IMR-90 (cell line): ENCODE data around the gene IGDCC3. TPM values are rescaled to one million over a fixed set of nuclear protein-coding genes. Genes with fewer than 3 reads are reported as not detected.

Experiments used
- ATAC-seq: fragments of 200-7000 bp; cut with Tn5 transposase; 2 replicates; pipeline ENCODE4 v1.9.1; 2020; ENCODE audit warnings: low read depth, mild to moderate bottlenecking, moderate library complexity
- BruUV-seq: library from RNA; stranded (reverse); fragments of 400-500 nt; replicated peaks from 2 replicates; lab custom pipeline; 2021; lab: Mats Ljungman, UMichigan
- CTCF ChIA-PET: fragments of 300-600 bp; formaldehyde crosslinking; extraction: SDS; loops from one replicate; lab custom pipeline; 2021; ENCODE audit warnings: antibody characterized with exemption; lab: Yijun Ruan, JAX
- POLR2A ChIA-PET: fragments of 300-600 bp; sonication (Branson Sonifier 250); formaldehyde crosslinking; loops from one replicate; lab custom pipeline; 2022; ENCODE audit warnings: antibody characterized with exemption; ENCODE audit not compliant: unreplicated experiment; lab: Charles Lee
- DNase-seq: peaks from one replicate; pipeline ENCODE4 v3.0.0; 2013
- H2AFZ ChIP-seq: replicated peaks from 2 replicates; pipeline ENCODE3; 2013; ENCODE audit warnings: low read length, mild to moderate bottlenecking; ENCODE audit not compliant: poor library complexity
- H2AK5ac ChIP-seq: 2 replicates; pipeline ENCODE4 v1.6.1; 2013; ENCODE audit warnings: low read depth, low read length, inconsistent platforms
- H2AK9ac ChIP-seq: replicated peaks from 2 replicates; pipeline ENCODE3; 2013; ENCODE audit warnings: mild to moderate bottlenecking, low read depth, low read length, moderate library complexity; ENCODE audit not compliant: poor library complexity
- H2BK120ac ChIP-seq: 2 replicates; pipeline ENCODE4 v1.6.1; 2013; ENCODE audit warnings: low read depth, low read length, inconsistent platforms
- H2BK15ac ChIP-seq: 3 replicates; pipeline ENCODE4 v1.6.1; 2013; ENCODE audit warnings: low read depth, low read length, inconsistent platforms
- H2BK20ac ChIP-seq: 2 replicates; pipeline ENCODE4 v1.6.1; 2013; ENCODE audit warnings: low read depth, mild to moderate bottlenecking, inconsistent platforms, low read length, moderate library complexity
- H2BK5ac ChIP-seq: 2 replicates; pipeline ENCODE4 v1.6.1; 2013; ENCODE audit warnings: mild to moderate bottlenecking, low read depth, low read length, inconsistent platforms; ENCODE audit not compliant: poor library complexity, severe bottlenecking
- H3K14ac ChIP-seq: replicated peaks from 2 replicates; pipeline ENCODE4 v1.6.1; 2013; ENCODE audit warnings: low read depth, low read length, inconsistent platforms
- H3K18ac ChIP-seq: 2 replicates; pipeline ENCODE4 v1.6.1; 2013; ENCODE audit warnings: low read depth, low read length, control low read depth
- H3K23ac ChIP-seq: 2 replicates; pipeline ENCODE4 v1.6.1; 2013; ENCODE audit warnings: low read depth, low read length, inconsistent platforms
- H3K27ac ChIP-seq: 2 replicates; pipeline ENCODE4 v1.5.1; 2013; ENCODE audit warnings: mild to moderate bottlenecking, control low read depth, low read length; ENCODE audit not compliant: insufficient read depth
- H3K27me3 ChIP-seq: 2 replicates; pipeline ENCODE4 v1.6.1; 2013; ENCODE audit warnings: low read length; ENCODE audit not compliant: control insufficient read depth, insufficient read depth
- H3K36me3 ChIP-seq: 2 replicates; pipeline ENCODE4 v1.6.1; 2013; ENCODE audit warnings: low read length, mixed read lengths; ENCODE audit not compliant: control insufficient read depth, insufficient read depth
- H3K4ac ChIP-seq: 2 replicates; pipeline ENCODE4 v1.6.1; 2013; ENCODE audit warnings: low read depth, low read length, inconsistent platforms
- H3K4me1 ChIP-seq: 2 replicates; pipeline ENCODE4 v1.6.1; 2013; ENCODE audit warnings: low read length, mixed read lengths; ENCODE audit not compliant: control insufficient read depth, insufficient read depth
- H3K4me2 ChIP-seq: 2 replicates; pipeline ENCODE4 v1.6.1; 2013; ENCODE audit warnings: low read depth, mild to moderate bottlenecking, control low read depth, low read length, moderate library complexity
- H3K4me3 ChIP-seq: 2 replicates; pipeline ENCODE4 v1.5.1; 2013; ENCODE audit warnings: low read depth, mild to moderate bottlenecking, control low read depth, low read length, moderate library complexity; ENCODE audit not compliant: insufficient read depth
- H3K56ac ChIP-seq: 2 replicates; pipeline ENCODE4 v1.6.1; 2013; ENCODE audit warnings: low read length, inconsistent platforms; ENCODE audit not compliant: insufficient read depth; ENCODE audit errors: extremely low read depth
- H3K79me1 ChIP-seq, 2 experiments: 2 replicates each; pipeline ENCODE4 v1.6.1; 2013; ENCODE audit warnings: low read length in 2 of 2, inconsistent platforms in 1 of 2, low read depth in 1 of 2
- H3K9ac ChIP-seq: 2 replicates; pipeline ENCODE4 v1.6.1; 2013; ENCODE audit warnings: low read depth, low read length, control low read depth
- H3K9me1 ChIP-seq: 2 replicates; pipeline ENCODE4 v1.6.1; 2013; ENCODE audit warnings: low read length, inconsistent platforms; ENCODE audit not compliant: insufficient read depth
- H3K9me3 ChIP-seq: 2 replicates; pipeline ENCODE4 v1.6.1; 2013; ENCODE audit warnings: low read length; ENCODE audit not compliant: control insufficient read depth, insufficient read depth
- H4K20me1 ChIP-seq: 2 replicates; pipeline ENCODE4 v1.6.1; 2013; ENCODE audit warnings: low read length, inconsistent platforms; ENCODE audit not compliant: insufficient read depth
- H4K5ac ChIP-seq: 2 replicates; pipeline ENCODE4 v1.6.1; 2013; ENCODE audit warnings: mild to moderate bottlenecking, low read depth, low read length, control low read depth
- H4K8ac ChIP-seq, 2 experiments: 2 replicates each; pipeline ENCODE4 v1.6.1; 2013; ENCODE audit warnings: low read depth in 2 of 2, low read length in 2 of 2, control low read depth in 1 of 2, inconsistent platforms in 1 of 2
- H4K91ac ChIP-seq: 2 replicates; pipeline ENCODE4 v1.6.1; 2013; ENCODE audit warnings: low read depth, low read length, inconsistent platforms; ENCODE audit not compliant: insufficient read depth
- BHLHE40 ChIP-seq: fragments of 150-350 bp; IDR thresholded peaks from 2 replicates; pipeline ENCODE4 v1.6.1; 2016; ENCODE audit warnings: mild to moderate bottlenecking, low read depth, low read length
- CEBPB ChIP-seq: IDR thresholded peaks from 2 replicates; pipeline ENCODE4 v1.6.1; 2012; ENCODE audit warnings: low read depth, low read length, improper control_type of control experiment
- RFX5 ChIP-seq: IDR thresholded peaks from 2 replicates; pipeline ENCODE4 v1.8.0; 2012; ENCODE audit warnings: low read depth, mild to moderate bottlenecking, low read length, moderate library complexity
- WGBS, 2 experiments: methylation state at CpG; one replicate each; pipeline versions ENCODE4 v1.1.5 to v1.1.7; 2013; ENCODE audit warnings: missing lambda C conversion rate in 2 of 2; ENCODE audit not compliant: insufficient read length in 1 of 2; ENCODE audit errors: extremely low coverage in 2 of 2; 5-methylcytosine and 5-hydroxymethylcytosine counted together
- dilution Hi-C: fragments of 300-500 bp; cut with HindIII; formaldehyde crosslinking; loops from one replicate; pipeline ENCODE4 v1.14.3; 2018; ENCODE audit warnings: low sequenced_read_pairs; ENCODE audit not compliant: unreplicated experiment
- in situ Hi-C: fragments of 300-500 bp; cut with MboI; formaldehyde crosslinking; loops from 3 replicates; pipeline ENCODE4 v1.14.3; 2019; ENCODE audit warnings: low sequenced_read_pairs, inconsistent platforms, mixed read lengths
- intact Hi-C: fragments of 100-400 bp; cut with micrococcal nuclease; formaldehyde crosslinking; loops from 2 replicates; pipeline ENCODE4 v1.10.0; 2022
- polyA plus RNA-seq, 3 experiments: library from polyadenylated mRNA; depleted of rRNA; stranded (reverse); fragments of >200 nt; gene quantifications; 2 replicates each; pipeline ENCODE4 v1.2.3, GENCODE V29; 2012; ENCODE audit warnings: low replicate concordance in 1 of 3
- total RNA-seq: library from RNA; depleted of rRNA; stranded (reverse); fragments of >200 nt; gene quantifications from 2 replicates; pipeline ENCODE4 v1.2.3, GENCODE V29; 2012
- TF ChIP-seq, protein P1 (sequence below): fragments of 150-350 bp; IDR thresholded peaks from 2 replicates; pipeline ENCODE4 v1.6.1; 2017; ENCODE audit warnings: mild to moderate bottlenecking, antibody characterized with exemption, low read length, low read depth

IGDCC3 gene
- total and polyA plus RNA-seq, 2 of the 4 experiments (the other 2 are of a cell fraction): 0.18 to 0.19 TPM

- POLR2A ChIA-PET: no interaction called here
- H2BK5ac ChIP-seq: no peak overlapping the region
- no peak overlapping the region for H3K27ac ChIP-seq
- TF ChIP-seq, protein P1, sequence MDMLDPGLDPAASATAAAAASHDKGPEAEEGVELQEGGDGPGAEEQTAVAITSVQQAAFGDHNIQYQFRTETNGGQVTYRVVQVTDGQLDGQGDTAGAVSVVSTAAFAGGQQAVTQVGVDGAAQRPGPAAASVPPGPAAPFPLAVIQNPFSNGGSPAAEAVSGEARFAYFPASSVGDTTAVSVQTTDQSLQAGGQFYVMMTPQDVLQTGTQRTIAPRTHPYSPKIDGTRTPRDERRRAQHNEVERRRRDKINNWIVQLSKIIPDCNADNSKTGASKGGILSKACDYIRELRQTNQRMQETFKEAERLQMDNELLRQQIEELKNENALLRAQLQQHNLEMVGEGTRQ: no peak
- TF ChIP-seq BHLHE40: no peak
- no peak for TF ChIP-seq RFX5
- no peak for TF ChIP-seq CEBPB
- in situ Hi-C loops: no loop called here
- peaks cover 5% of the 10 kb centered on the region for H3K4me1 ChIP-seq
- ATAC-seq (no peak), DNase-seq (no peak)
- H3K9me3 ChIP-seq: no peaks in the 10 kb centered on the region
- H3K4me2 ChIP-seq: no peak overlapping the region
- no peak overlapping the region for H2BK120ac ChIP-seq
- no peak overlapping the region for H3K4ac ChIP-seq
- BruUV-seq: no TSS peak
- no peak overlapping the region for H2BK15ac ChIP-seq
- CTCF ChIA-PET: interaction anchor here (0.9 kb wide), 1 partner anchor 21 kb away, joined by 3 read pairs; no protein-coding TSS in a partner anchor
- intact Hi-C loops: loop anchor here (5.0 kb wide), 1 partner anchor 171 kb away; no protein-coding TSS in a partner anchor
- H3K36me3 ChIP-seq: no peaks in the 10 kb centered on the region
- WGBS, 2 experiments: no CpG with 5 or more reads among the region's 10 CpGs
- no peak overlapping the region for H3K18ac ChIP-seq
- H3K4me3 ChIP-seq: no peak overlapping the region
- no peak overlapping the region for H4K91ac ChIP-seq
- H3K14ac ChIP-seq: no peak overlapping the region
- peaks cover 5% of the 10 kb centered on the region; the same call in 1 of the 2 replicates for H3K27me3 ChIP-seq
- H4K8ac ChIP-seq: no peak overlapping the region
- no peak overlapping the region for H2AK9ac ChIP-seq
- H3K9ac ChIP-seq: no peak overlapping the region
- H3K56ac ChIP-seq: no peak overlapping the region
- H2AFZ ChIP-seq: no peak overlapping the region
- no peak overlapping the region for H4K5ac ChIP-seq
- H2AK5ac ChIP-seq: no peak overlapping the region
- H4K20me1 ChIP-seq: no peaks in the 10 kb centered on the region
- no peak overlapping the region for H3K23ac ChIP-seq
- dilution Hi-C loops: no loop called here
- no peak overlapping the region for H2BK20ac ChIP-seq
- no peaks in the 10 kb centered on the region for H3K79me1 ChIP-seq
- peaks cover 12% of the 10 kb centered on the region for H3K9me1 ChIP-seq
These were observed 28.7 kb upstream of the IGDCC3 start for GRCh38 chr15:65406424-65407000.
